NOMO-1 treated with dmso at 0.1 percent for 144 hours (cell line): Measurements from ENCODE around the gene TSKU.
"Not testable (repeated sequence)": the region's sequence is repeated elsewhere in the genome, so short reads cannot be mapped to it uniquely, and the experiment has no call there.

ENCODE experiments used
- DNase-seq: peaks from one replicate; lab custom pipeline; 2025; ENCODE audit not compliant: unreplicated experiment; lab: John Stamatoyannopoulos, UW

The TSKU gene

DNA sequence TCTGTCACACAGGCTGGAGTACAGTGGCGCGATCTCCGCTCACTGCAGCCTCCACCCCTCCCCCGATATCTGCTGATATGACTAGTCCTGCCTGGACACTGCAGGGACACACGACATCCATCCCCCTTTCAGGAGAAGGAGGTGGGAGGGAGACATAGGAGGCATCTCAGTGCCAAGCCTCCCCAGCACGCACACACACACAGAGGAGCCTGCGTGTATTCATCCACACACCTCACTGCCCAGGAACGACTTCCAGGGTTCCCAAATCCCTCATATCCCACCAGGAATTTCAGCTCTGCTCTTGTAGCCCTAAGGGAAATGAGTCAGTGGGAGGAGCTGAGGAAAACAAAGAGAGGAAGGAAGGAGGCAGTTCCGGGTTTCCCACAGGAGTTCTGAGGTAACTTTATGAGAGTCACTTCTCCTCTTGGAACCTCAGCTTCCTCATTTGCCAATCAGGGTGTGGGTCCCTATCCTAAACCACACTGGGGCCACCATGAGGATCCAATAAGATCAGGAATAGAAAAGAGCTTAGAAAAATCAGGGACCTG lies 40.4 kb downstream of the TSKU start:
- DNase-seq = no peak

DNA sequence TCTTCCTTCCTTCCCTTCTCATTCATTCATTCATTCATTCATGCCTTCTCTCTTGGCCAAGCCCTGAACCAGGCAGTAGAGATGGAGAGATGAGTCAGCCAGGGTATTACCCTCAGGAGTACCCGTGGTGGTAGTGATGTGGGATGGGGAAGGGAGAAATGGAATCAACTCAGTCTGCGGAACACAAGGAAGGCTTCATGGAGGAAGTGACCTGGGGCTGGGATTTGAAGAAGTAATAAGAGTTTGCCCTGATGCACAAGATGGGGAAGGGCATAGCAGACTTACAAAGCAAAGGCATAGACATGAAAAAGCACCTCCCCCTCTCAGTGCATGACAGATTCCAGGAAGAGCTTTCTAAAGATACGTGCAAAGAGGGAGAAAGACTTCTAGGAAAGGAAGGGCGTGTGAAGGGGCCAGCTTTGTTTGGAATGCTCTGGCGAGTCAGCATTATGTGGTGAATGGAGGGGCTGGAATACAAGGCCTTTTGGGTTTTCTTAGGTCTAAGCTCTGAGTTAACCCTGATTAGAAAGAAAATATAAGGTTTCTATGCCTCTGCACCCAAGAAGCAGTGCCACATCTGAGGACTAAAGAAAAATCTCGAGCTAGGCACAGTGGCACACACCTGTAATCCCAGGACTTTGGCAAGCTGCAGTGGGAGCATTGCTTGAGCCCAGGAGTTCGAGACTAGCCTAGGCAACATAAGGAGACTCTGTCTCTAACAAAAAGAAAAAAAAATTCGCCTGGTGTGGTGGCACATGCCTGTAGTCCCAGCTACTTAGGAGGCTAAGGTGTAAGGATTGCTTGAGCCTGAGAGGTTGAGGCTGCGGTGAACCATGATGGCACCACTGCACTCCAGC lies 41.2 kb downstream of the TSKU start:
- no peak for DNase-seq

DNA sequence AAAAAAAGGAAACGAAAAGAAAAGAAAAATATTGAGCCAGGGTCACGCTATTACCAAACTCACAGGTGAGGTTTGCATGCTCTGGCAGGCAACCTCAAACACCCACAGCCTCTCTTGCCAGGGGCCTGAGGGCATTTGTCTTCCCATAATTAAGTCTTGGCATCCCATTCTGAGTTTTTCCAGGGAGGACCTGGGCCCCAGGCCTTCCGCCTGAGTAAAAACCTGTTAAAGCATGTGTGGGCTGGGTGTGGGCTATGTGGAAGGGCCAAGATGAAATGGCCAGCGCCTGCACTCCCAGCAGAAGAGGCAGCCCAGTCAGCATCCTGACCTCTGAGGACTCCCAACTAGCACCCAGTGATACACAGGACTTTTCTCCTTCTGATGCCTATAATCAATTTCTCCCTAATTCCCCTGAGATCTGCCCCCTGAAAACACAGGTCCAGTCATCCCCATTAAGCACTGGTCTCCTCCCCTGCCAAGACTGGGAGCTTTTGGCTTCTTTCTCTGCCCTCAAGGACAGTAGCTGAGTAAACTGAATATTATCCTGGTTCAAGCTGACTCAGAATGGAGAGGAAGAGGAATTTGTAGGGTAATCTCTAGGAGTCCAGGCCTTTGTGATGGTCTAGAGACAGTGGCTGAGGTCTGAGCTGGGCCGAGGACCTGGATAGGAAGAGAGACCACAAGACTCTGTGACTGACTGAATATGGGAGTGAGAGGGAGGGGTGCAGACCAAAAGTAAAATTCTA lies 42.0 kb downstream of the TSKU start:
- DNase-seq = no peak

DNA sequence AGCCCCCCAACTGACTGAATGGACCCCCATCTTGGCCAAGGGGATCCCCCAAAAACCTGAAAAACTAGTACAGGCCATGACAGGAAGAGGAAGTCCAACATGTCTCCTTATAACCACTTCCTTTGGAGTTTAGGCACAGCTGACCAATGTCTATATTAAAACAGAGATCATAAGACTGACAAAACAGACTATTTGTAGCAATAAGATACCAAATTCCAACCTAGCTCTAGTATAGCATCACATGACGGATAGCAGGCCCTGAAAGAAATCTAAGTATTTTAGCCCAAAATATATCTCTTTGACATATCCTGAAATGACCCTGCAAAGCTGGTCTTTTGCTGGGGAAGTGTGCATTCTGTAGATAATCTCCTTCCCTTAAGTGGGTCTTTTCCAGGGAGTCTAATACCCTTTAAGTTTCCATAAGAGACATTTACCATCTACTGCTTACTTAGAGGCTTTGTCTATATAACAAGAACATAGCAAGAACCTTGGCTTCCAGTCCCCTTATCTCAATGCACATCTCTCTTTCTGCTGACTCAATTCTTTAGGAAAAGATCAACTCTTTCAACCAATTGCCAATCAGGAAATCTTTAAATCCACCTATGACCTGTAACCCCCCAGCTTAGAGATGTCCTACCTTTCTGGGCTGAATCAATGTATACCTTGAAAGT lies 42.7 kb downstream of the TSKU start:
- no peak for DNase-seq

DNA sequence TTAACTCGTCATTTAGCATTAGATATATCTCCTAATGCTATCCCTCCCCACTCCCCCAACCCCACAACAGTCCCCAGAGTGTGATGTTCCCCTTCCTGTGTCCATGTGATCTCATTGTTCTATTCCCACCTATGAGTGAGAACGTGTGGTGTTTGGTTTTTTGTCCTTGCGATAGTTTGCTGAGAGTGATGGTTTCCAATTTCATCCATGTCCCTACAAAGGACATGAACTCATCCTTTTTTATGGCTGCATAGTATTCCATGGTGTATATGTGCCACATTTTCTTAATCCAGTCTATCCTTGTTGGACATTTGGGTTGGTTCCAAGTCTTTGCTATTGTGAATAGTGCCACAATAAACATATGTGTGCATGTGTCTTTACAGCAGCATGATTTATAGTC lies 43.4 kb downstream of the TSKU start:
- DNase-seq = not testable (repeated sequence)

DNA sequence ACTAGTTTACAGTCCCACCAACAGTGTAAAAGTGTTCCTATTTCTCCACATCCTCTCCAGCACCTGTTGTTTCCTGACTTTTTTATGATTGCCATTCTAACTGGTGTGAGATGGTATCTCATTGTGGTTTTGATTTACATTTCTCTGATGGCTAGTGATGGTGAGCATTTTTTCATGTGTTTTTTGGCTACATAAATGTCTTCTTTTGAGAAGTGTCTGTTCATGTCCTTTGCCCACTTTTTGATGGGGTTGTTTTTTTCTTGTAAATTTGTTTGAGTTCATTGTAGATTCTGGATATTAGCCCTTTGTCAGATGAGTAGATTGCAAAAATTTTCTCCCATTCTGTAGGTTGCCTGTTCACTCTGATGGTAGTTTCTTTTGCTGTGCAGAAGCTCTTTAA lies 43.8 kb downstream of the TSKU start:
- DNase-seq = not testable (repeated sequence)

DNA sequence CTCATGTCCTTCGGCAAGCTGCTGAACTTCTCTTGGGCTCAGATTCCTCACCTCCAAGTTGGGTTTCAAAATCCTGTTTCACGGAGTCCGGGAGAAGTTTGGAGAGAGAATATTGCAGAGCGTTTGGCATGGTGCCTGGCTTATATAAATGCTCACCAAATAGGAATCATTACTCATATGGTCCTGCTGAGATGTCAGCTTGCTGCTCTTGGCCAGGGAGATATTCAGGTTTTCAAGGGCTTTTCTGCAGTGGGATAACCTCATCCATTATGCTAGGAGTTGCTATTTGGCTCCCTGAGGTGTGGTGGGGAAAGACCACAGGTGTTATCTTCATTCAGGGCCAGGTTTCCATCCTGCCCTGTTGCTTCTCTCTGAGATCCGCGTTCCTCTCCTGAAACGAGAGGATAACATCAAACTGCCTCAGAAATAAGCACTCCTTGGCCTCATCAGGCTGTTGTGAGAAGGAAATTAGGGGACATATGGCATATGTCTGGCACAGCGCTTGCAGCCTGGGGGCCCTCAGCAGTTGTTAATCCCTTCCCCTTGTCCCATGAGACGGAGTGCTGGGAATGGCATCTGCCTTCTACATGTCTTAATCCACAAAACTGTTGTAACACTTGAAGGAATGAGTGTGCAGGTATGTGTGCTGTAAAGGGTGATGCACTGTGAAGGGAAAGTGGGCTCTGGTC lies 47.6 kb downstream of the TSKU start:
- DNase-seq = no peak

DNA sequence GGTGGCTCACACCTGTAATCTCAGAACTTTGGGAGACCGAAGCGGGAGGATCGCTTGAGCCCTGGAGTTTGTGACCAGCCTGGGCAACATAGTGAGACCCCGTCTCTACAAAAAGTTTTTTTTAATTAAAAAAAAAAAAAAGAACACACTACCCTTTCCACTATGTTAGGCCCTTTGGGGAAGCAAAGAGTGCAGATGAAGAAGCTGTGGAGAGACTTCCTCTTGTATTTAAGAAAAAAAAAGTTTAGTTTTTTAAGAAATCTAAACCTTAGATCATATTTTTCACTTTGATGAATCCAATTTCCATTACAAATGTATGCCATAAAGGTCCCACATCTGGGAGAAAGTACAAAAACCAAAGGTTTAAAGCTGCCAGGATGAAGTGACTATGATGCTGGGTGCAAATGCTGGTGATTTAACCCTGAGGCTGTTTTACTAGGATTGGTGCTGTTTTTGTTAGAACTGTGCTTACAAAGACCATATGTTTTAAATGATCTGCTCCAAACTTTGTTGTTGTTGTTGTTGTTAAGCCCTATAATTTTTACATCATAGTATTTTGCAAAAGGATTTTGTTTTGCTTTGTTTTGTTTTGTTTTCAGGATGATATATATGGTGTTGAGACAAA lies 48.6 kb downstream of the TSKU start:
- no peak for DNase-seq

DNA sequence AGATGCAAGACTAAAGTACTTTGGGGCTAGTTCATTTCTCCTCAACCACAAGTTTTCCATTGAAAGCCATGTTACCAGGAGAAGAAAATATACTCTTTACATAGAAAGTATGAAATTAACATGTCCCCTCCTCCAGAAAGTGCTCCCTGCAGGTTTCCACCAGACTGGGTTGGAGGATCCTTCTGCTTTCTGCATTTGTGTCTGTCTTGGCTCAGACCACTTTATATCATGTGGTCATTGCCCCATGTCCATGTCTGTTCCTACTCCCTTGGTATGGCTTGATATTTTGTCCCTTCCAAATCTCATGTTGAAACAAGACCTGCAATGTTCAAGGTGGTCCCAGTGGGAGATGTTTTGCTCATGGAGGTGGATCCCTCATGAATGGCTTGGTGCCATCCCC lies 49.2 kb downstream of the TSKU start:
- no peak for DNase-seq

DNA sequence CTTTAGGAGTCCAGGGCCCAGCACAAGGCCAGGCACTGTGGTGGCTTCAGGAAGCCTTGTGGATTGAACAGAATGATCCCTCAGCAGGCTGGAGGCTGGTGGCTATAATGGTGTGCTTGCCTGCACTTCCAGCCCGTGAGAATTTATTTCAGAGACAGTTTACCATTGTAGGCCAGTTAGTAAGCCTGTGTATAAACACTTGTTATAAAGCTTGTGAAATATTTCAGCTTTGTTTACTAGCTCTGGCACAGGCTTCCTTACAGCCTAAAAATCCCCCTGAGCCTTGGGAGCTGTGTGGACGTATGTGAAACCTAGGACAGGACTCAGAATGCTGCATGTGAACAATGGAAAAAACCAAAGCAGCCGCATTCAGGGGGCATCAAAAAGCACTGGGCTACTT lies 51.0 kb downstream of the TSKU start:
- DNase-seq = no peak

DNA sequence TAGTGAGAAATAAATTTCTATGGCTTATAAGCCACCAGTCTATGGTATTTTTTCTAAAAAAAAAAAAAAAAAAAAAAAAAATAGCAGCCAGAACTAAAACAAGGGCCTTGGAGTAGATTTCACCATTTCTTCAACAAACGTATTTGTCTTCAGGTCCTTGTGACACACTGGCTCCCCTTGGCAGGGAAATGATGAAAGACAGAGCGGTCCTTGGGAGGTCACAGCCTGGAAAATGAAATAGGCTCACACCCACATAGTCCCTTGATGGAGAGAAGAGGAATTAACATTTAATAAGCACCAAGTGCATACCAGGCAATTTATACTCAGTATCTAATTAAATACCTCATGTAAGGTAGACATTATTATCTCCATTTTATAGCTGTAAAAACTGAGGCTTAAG lies 51.9 kb downstream of the TSKU start:
- DNase-seq = no peak

DNA sequence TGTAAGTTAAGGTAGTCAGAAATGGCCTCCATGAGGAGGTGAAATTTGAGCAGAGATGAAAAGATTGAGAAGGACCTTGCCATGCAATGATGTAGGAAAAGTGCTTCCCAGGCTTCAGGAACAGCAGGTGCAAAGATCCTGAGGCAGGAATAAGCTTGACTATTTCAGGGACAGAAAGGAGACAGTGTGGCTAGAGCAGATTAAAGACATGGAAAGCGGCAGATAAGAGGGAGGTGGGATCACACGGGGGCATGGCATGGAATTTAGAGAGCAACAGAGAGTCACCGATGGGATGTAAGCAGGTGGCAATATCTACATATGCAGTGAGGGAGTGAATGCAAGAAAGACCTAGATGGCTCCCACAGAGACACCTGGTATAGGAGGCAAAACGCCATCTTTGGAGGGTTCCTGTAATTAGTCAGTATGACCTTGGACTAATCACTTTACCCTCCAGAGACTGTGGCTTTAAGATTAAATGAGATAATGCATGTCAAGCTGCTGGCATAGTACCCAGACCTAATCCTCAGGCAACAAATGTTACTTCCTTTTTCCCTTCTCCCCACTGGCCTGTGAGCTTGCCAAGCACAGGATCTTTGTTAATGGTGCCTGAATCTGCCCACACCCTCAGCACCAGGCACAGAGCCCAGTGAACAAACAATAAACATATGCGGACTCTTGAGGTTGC lies 52.9 kb downstream of the TSKU start:
- DNase-seq = no peak

DNA sequence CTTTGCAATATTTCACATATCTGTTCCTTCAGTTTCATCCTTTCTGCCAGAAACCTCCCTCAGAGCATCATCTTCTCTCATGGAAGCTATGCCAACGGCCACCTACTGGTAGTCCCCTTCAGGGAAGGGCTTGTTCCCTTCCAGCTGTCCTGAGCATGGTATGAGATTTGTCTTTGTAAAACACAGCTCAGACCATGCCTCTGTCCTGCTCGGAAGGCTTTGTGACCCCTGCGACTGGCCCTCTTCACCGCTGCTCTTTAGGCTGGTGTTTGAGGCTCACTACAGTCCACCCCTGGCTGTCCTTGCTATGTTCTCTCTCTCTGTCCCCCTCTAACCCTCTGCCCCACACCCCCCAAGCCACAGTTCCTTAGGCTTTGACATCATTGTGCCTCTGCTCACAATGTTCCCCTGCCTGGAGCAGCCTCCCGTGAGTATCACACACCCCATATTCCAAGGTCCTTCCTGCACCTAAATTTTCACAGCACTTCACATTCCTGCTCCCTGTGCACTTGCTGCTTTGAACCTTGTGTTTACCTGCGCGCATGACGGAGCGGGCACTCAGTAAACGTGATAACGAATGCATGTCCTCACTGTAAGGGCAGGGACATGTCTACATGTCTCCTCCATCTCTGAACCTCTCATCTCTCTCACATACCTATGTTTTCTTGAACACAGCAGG lies 53.6 kb downstream of the TSKU start:
- DNase-seq = no peak

DNA sequence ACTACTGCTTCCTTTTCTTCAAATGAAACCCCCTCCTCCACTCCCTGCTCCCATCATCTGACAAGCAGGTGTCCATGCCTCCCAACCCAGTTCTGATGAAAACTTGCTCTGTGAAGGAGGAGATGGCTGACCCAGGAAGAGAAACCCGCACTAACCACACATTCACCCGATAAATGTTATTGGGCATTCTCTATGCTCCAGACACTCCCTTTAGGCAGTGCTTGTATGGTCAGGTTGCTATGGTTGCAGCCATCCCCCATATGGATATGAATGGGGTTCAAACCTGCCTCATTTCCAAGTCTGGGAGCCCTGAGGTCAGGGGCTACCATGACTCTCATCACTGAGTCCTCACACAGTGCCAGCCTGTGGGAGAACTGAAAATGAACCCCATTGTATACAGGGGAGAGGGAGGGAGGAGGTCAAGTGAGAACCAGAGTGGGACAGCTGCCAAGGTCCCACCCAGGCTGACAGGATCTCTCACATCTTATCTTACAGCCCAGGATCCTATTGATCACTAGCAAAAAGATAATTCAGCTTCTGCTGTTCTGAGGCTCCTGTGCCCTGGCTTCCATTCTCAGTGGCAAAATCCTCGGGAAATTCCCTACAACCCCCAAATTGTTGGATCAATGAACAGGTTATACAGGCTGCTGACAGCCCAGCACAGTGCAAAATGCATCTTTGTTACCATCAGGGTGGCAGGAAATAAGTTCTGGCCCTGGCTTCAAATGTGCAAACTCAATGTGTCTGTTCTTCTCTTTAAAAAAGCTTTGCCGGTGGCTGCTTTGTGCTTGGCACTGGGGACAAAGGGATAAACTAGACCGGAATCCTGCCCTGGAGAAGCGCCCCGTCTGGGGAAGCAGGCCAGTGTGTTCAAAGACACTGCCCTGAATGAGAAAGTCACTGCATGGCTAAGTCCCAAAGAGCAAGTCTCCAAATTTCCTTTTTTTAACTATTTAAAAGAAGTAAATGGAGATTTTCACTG lies 54.8 kb downstream of the TSKU start:
- DNase-seq = no peak

DNA sequence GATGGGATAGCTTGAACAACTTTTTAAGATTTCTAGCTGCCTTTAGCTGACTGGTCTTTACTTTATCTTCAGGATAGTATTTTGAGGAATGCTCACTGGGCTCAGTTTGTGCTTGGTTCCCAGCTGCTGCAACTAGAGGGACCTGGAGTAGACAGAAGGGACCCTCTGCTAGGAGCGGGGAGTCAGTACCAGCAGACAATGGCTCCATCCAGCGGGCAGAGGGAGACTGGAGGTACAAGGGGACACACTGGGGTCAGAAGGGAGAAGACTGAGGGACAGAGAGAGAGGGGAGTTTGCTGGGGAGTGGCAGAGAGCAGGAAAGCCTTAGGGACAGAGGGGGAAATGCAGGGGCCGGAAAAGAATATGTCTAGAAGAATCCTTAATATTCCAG lies 55.5 kb downstream of the TSKU start:
- no peak for DNase-seq

DNA sequence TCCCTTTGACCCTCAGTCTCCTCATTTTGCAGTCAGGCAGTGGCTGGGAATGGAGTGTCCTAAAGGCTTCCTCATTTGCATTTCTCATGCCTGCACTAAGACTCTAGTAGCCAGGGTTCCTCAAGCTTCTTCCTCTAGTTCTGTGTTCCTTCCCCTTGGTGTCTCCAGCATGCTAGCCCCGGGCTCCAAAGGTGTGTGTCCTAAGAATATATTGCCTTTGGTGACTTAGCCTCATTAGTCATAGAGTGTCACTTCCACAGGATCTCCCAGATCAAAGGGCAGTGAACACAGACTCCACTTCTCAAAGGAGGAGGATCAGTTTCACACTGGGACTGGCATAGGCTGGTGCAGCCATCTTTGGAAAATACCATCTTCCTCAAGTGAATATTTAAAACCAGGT lies 56.2 kb downstream of the TSKU start:
- DNase-seq = no peak

DNA sequence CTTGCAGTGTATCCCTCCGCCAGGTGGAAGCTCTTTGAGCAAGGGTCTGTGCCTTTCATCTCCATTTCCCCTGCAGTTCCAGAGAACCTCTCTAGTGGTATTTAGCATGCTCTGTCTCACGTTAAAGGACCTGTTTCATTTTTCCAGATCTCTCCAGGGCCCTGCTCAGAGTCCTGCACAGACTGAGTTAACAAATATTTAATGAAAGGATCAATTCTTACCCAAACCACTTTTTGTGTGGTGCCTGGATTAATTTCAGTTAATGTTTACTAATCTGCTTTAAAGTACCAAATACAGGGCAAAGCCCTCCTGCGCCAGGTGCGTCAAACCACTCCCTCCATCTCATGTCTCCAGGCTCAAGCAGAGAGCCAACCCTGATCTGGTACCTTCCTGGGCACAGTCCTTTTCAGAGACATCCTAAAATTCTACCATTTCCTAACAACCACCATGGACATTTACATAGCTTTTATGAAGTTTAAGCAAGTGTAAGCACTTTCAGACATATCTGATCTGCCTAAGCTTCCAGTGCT lies 58.8 kb downstream of the TSKU start:
- DNase-seq = no peak

DNA sequence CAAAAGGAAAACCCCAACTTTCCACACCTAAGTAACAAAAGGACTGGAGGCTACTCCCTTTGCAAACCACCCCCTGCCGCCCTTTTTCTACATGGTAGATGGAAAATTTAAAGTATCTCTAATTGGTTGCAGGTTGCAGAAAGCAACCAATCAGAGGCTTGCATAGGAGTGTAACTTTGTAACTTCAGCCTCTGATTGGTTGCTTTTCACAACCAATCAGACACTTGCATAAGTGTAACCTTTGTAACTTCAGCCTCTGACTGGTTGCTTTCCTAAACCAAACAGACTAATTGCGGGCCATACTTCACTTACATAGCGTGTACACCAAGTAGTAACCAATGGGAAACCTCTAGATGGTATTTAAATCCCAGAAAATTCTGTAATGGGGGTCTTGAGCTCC lies 60.8 kb downstream of the TSKU start:
- DNase-seq = no peak
